Epithelial cell of proximal tubule (primary cell): ENCODE data around the gene NR3C2. TPM values are rescaled to one million over a fixed set of nuclear protein-coding genes. Genes with fewer than 3 reads are reported as not detected.

Experiments used
- DNase-seq: peaks from one replicate; pipeline ENCODE4 v3.0.0-alpha.2; 2011; ENCODE audit warnings: low read depth
- H3K4me3 ChIP-seq: 2 replicates; pipeline ENCODE4 v1.5.1; 2011; ENCODE audit warnings: low read depth, mild to moderate bottlenecking, low read length
- total RNA-seq: library from RNA; depleted of rRNA; stranded (reverse); fragments of >200 nt; gene quantifications from 2 replicates; pipeline ENCODE4 v1.2.3, GENCODE V29; 2015
- TF ChIP-seq, protein P1 (sequence below): conservative IDR thresholded peaks from 2 replicates; pipeline ENCODE4 v1.5.1; 2012; ENCODE audit warnings: low read depth, mild to moderate bottlenecking, low read length

NR3C2 gene
- total RNA-seq, 1 donor from 2014 or later = 0.98 TPM

DNA sequence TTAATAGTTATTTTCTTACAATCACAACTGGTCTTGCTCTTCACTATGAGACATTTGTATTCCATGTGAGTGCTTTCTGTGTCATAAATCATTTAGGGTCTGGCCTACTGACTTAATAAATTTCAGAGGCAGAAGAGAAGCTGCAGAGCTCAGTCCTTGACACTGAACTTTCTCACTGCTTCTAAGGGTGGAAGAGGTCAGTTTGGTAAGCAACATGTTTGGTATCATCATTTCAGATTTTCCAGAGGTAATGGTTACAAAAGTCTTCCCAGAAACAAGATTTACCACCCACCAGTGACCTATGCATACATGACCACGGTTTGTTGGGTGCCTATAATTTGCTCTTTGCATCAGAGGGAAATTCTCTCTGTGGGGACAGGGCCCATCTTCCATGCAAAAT lies 148.6 kb downstream of the NR3C2 start:
- no peak for DNase-seq
- H3K4me3 ChIP-seq = no peak overlapping the region
- TF ChIP-seq, protein P1, sequence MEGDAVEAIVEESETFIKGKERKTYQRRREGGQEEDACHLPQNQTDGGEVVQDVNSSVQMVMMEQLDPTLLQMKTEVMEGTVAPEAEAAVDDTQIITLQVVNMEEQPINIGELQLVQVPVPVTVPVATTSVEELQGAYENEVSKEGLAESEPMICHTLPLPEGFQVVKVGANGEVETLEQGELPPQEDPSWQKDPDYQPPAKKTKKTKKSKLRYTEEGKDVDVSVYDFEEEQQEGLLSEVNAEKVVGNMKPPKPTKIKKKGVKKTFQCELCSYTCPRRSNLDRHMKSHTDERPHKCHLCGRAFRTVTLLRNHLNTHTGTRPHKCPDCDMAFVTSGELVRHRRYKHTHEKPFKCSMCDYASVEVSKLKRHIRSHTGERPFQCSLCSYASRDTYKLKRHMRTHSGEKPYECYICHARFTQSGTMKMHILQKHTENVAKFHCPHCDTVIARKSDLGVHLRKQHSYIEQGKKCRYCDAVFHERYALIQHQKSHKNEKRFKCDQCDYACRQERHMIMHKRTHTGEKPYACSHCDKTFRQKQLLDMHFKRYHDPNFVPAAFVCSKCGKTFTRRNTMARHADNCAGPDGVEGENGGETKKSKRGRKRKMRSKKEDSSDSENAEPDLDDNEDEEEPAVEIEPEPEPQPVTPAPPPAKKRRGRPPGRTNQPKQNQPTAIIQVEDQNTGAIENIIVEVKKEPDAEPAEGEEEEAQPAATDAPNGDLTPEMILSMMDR = no peak

- no peak overlapping the region for H3K4me3 ChIP-seq
- TF ChIP-seq, protein P1 = no peak
- peak; percentile 48 for DNase-seq
These were observed 149.5 kb downstream of the NR3C2 start for GRCh38 chr4:148292686-148293085.

DNA sequence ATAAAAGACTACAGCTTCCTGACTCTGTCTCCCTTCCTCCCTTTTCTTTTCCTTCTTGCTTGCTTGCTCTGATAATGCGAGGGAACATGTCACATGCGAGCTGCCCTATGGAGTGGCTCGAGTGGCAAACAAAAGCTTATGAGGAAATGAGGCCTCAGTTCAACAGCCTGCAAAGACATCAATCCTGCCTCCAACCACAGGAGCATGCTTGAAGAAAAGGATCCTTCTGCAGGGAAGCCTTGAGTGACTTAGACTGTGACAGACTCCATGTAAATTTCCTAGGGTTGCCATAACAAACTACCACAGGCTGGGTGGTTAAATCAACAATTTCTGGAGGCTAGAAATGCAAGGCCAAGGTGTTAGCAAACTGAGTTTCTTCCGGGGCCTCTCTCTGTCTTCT lies 152.5 kb downstream of the NR3C2 start:
- TF ChIP-seq, protein P1 = no peak
- DNase-seq = no peak
- no peak overlapping the region for H3K4me3 ChIP-seq

GRCh38 chr4:148288448-148288847 lies 153.8 kb downstream of the NR3C2 start:
- DNase-seq = no peak
- TF ChIP-seq, protein P1 = no peak

DNA sequence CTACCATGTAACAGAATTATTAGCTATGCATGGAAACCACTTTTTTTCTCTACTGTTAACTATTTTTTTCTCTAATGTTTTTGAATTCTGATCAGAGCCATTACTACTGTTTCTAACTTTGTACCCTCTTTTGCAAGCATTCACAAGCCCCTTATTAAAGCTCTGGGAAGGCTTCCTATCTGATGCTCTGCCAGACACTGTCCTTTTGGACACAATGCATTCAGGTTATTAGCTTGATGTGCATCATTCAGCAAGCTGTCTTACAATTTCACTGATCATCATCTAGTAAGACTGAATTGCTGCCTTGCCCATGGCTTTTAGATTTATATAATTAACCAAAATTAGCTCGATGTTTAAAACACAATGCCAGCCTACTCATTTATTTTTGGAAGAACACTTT lies 155.1 kb downstream of the NR3C2 start:
- no peak for DNase-seq
- H3K4me3 ChIP-seq = no peak overlapping the region
- TF ChIP-seq, protein P1 = no peak

More at GRCh38 chr4:148288448-148288847, 153.8 kb downstream of the NR3C2 start:
- no peak overlapping the region for H3K4me3 ChIP-seq

- DNase-seq = no peak
- TF ChIP-seq, protein P1 = no peak
- H3K4me3 ChIP-seq = no peak overlapping the region
These were observed 156.2 kb downstream of the NR3C2 start for GRCh38 chr4:148286012-148286411.

GRCh38 chr4:148283665-148284064 lies 158.5 kb downstream of the NR3C2 start:
- H3K4me3 ChIP-seq = no peak overlapping the region
- TF ChIP-seq, protein P1 = no peak
- no peak for DNase-seq
